Kidney glomerular epithelial cell (primary cell): Measurements from ENCODE around the gene JUND.

Experiments used
- DNase-seq: peaks from one replicate; lab custom pipeline; 2025; lab: John Stamatoyannopoulos, UW

JUND gene

GRCh38 chr19:18239303-18239702, 42.1 kb downstream of the JUND start:
- DNase-seq, result no peak

DNA sequence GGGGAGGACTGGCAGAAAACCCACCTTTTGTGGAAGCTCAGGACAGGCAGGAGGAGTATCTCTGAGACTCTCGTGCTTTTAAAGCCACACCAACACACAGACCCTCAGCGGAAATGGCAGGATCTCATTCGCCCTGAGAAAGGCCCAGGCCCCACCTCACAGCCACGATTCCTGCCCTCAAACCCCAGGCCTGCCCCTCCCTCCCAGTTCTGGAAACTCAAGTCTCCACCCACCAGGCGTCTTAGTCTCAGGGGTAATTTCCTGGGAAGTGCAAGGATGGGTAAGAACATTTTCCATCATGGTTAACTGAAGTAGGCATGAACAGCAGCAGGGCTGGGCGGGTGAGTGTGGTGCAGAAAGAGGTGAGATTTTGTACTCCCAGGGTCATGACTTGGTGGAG, 47.2 kb downstream of the JUND start:
- DNase-seq, result no peak

DNA sequence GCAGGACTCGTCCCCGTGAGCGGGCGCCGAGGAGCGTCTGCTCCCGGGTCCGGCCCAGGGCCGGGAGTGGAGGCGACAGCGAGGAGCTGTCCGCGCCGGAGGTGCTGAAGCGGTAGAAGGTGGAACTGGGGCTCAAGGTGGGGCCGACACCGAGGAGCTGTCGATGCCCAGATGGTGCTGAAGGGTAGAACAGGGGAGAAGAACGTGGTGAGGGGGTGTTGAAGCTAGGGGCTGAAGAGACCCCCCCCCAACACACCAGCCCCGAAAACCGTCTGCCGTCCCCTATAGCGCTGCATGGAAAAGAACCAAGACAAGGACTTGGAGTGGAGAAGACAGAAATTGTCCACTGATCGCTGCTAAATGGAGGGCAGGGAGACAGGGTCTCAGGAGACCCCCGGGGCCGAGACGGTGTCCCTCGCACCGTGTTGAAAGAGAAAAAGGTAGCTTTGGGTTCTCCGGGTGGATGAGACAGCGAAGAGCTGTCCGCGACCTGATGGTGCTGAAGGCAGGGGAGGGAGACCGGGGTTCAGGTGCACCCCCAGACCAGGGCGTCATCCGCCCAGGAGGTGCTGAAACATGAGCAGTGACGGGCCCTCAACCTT, 48.1 kb downstream of the JUND start:
- DNase-seq, result peak; percentile 4

DNA sequence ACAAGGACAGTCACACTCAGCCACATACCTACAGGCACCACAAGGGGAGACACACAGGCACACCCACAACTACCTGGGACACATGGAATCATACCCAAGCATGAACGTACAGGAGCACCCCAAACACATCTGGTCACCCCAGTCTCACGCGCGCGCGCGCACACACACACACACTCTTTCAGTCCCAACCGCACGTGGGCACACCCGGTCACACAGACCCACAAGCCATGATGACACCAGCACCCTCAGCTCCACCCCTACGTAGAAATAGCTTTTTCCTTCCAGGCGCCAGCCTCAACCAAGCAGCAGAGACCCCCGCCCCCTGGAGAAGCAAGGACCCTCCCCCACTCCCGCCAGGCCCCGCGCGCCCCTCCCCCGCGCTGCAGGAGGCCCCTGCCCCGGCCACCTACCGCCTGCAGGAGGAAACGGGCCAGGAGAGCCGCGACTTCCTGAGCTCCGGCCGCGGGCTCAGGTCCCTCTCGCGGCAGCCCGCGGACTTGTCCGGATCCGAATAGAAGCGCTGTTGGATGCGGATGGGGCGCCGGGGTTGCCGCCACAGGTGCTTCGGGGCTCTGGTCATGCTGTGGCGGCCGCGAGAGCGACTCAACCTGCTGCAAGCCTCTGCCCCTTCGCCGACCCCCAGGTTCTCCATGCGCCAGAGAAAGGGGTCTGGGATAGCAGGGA, 48.7 kb downstream of the JUND start:
- no peak for DNase-seq

DNA sequence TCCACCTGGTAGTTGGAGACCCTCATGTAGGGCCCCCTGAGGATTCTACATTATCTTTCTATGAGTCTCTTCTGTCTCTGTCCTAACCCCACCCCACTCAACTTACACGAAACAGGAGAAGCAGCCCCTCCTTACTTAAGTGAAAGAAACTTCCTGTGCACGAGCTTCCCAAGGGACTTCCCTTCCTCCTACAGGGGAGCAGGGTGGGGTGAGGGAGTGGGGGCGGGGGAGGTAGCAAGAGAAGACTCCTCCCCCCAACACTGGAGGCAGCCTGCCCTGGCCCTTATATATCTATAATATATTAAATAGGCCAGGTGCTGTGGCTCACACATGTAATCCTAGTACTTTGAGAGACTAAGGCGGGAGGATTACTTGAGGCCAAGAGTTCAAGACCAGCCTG, 49.6 kb downstream of the JUND start:
- no peak for DNase-seq

- no peak for DNase-seq
These were observed 50.3 kb downstream of the JUND start for GRCh38 chr19:18230941-18231734.

- DNase-seq, result no peak
These were observed 51.5 kb downstream of the JUND start for GRCh38 chr19:18229915-18230314.
